HG03103 (cell line): ENCODE measurements around the gene SMYD1.

Experiments used
- ATAC-seq: cut with Tn5 transposase; IDR thresholded peaks from one replicate; pipeline ENCODE4 v1.9.1; 2021; ENCODE audit warnings: low read depth; ENCODE audit not compliant: unreplicated experiment

The SMYD1 gene

GRCh38 chr2:88117973-88118372 lies 50.3 kb downstream of the SMYD1 start:
- no peak for ATAC-seq

GRCh38 chr2:88121678-88122077 lies 54.1 kb downstream of the SMYD1 start:
- ATAC-seq: no peak

- no peak for ATAC-seq
Observed at GRCh38 chr2:88122141-88122884, 54.7 kb downstream of the SMYD1 start.

- ATAC-seq: no peak
Observed at GRCh38 chr2:88123164-88123974, 55.7 kb downstream of the SMYD1 start.

GRCh38 chr2:88123975-88124917 lies 56.6 kb downstream of the SMYD1 start:
- no peak for ATAC-seq

- ATAC-seq: no peak
Observed at GRCh38 chr2:88125344-88125923, 57.8 kb downstream of the SMYD1 start.

GRCh38 chr2:88125924-88126771 lies 58.5 kb downstream of the SMYD1 start:
- no peak for ATAC-seq

- ATAC-seq: no peak
Observed at GRCh38 chr2:88126772-88127637, 59.4 kb downstream of the SMYD1 start.

GRCh38 chr2:88127638-88127887 lies 59.9 kb downstream of the SMYD1 start:
- no peak for ATAC-seq

- no peak for ATAC-seq
Observed at GRCh38 chr2:88127888-88128653, 60.4 kb downstream of the SMYD1 start, which contains the start of gene FABP1. FABP1 (minus strand) TSS chr2:88128062; CDS start chr2:88128017, 45 bp downstream.

GRCh38 chr2:88128654-88129312 lies 61.2 kb downstream of the SMYD1 start:
- no peak for ATAC-seq

- ATAC-seq: no peak
Observed at GRCh38 chr2:88129313-88129959, 61.8 kb downstream of the SMYD1 start.

- no peak for ATAC-seq
Observed at GRCh38 chr2:88131201-88131998, 63.8 kb downstream of the SMYD1 start.

- ATAC-seq: no peak
Observed at GRCh38 chr2:88131999-88132368, 64.4 kb downstream of the SMYD1 start.

GRCh38 chr2:88133875-88134274 lies 66.2 kb downstream of the SMYD1 start:
- no peak for ATAC-seq

- ATAC-seq: no peak
Observed at GRCh38 chr2:88136817-88137216, 69.2 kb downstream of the SMYD1 start.
